Right lobe of liver (tissue), 6 donors: ENCODE results near the gene ATP5MC2. TPM values are rescaled to one million over a fixed set of nuclear protein-coding genes. Genes with fewer than 3 reads are reported as not detected.

Experiments
- ATAC-seq, 4 donors: fragments of 200-7000 bp; cut with Tn5 transposase; one replicate each; pipeline ENCODE4 v1.9.1; 2020; ENCODE audit warnings: mild to moderate bottlenecking in 4 of 4, moderate library complexity in 4 of 4
- DNase-seq, 3 donors: peaks; one replicate each; pipeline ENCODE4 v3.0.0-alpha.2; 2020
- H3K27ac ChIP-seq, 3 donors: fragments of 200-600 bp; one replicate each; pipeline ENCODE4 v1.8.0; 2022
- H3K27me3 ChIP-seq, 2 donors: fragments of 200-600 bp; one replicate each; pipeline ENCODE4 v1.8.0; 2022
- H3K36me3 ChIP-seq, 4 donors: fragments of 200-600 bp; sonication (generic) in 1 of 4; one replicate each; pipeline versions ENCODE4 v1.5.1 to v1.8.0; 2017 to 2022; ENCODE audit warnings: control low read depth in 1 of 4
- H3K4me1 ChIP-seq, 4 donors: fragments of 200-600 bp; sonication (generic) in 1 of 4; one replicate each; pipeline versions ENCODE4 v1.5.1 to v1.8.0; 2017 to 2022; ENCODE audit warnings: control low read depth in 1 of 4
- H3K4me3 ChIP-seq, 3 donors: fragments of 200-600 bp; one replicate each; pipeline ENCODE4 v1.8.0; 2022
- H3K9me3 ChIP-seq, 4 donors: fragments of 200-600 bp; sonication (generic) in 1 of 4; one replicate each; pipeline versions ENCODE4 v1.5.1 to v1.8.0; 2017 to 2022; ENCODE audit warnings: control low read depth in 1 of 4
- POLR2A ChIP-seq: fragments of 450-650 bp; IDR thresholded peaks from one replicate; pipeline ENCODE4 v1.6.1; 2017; ENCODE audit warnings: antibody characterized with exemption, mild to moderate bottlenecking
- WGBS: methylation state at CpG from one replicate; pipeline ENCODE4 v1.1.6; 2018; ENCODE audit warnings: low coverage, low lambda C conversion rate; ENCODE audit not compliant: insufficient coverage; ENCODE audit errors: missing lambda C conversion rate; 5-methylcytosine and 5-hydroxymethylcytosine counted together
- intact Hi-C, 2 donors: fragments of 100-400 bp; cut with DNase I; formaldehyde crosslinking; loops; one replicate each; pipeline versions ENCODE4 v1.11.2 to v1.14.1; 2022
- total RNA-seq, 6 experiments: library from RNA; depleted of rRNA in 2 of 6; stranded (reverse); fragments of >200 nt in 2 of 6; fragmentation: NEBNext Ultra II Directional in 3 of 6; extraction: Animal tissue kit (Norgen Biotek cat#: 25700) in 3 of 6; gene quantifications; one replicate each; pipeline versions ENCODE4 v1.1.0 to v1.2.4, GENCODE V29; 2016 to 2023
- TF ChIP-seq, protein P1 (sequence below), 4 donors: fragments of 200-600 bp in 3 of 4; fragments of 450-650 bp in 1 of 4; IDR thresholded peaks; one replicate each; pipeline versions ENCODE4 v1.5.1 to v1.8.0; 2016 to 2022; ENCODE audit warnings: antibody characterized with exemption in 4 of 4, mild to moderate bottlenecking in 2 of 4
- donor health status: DM: no; HTN: yes; CAD: no.
- donor health status: DM: no; HTN: no; CAD: no.
- donor health status: DM: no; HTN: no; CAD: no.
- donor health status: DM: no; HTN: yes; CAD: no.
- donor health status: DM: no; HTN: yes; CAD: no.

ATP5MC2 gene
- total RNA-seq, 6 experiments from 2014 or later, result 122 to 160 (median 135) TPM

DNA sequence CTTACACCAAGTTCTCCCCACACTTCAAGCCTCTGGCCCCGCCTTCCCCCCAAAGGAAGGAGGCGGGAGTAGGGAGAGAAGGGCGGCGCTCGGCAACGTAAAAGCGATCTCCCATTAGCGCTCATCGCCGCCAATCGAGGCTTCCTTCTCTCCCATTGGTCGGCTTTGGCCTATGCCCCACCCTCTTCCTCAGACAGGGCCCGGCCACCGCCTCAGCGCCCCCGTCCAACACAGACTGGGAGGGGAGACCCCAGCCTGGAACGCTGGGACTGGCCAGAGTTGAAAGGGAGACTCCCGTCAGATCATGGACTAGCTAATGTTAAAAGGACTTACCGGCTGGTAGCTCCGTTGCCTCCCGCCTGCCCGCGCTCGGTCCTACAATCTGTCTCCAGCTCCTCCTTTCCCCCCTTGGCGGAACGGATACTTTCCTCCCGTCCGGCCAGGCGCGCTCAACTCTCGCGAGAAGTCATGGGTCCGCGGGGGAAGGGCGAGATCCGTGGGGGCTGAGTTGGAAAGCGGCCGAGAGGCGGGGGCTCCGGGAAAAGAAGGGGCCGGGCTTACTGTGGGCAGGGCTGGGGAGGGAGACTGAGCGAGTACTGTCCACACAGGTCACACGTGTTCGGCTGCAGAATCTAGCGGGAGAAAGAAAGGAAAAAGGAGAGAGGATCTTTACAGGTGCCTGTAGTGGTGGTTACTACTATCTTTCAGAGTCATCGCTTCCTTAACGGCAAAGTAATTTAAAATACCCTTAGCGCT is 49.8 kb downstream of the ATP5MC2 start, which contains the start of gene ATF7:
Gene ATF7 (minus strand): TSS at position 437 of the 756 bp plus-strand sequence. CDS start 25,382 bp downstream, outside the sequence.
- no peaks in the 10 kb centered on the region for H3K9me3 ChIP-seq
- peak within 1 kb of the TSS; percentile 91 to 96 (median 94) for H3K27ac ChIP-seq
- TF ChIP-seq, protein P1, sequence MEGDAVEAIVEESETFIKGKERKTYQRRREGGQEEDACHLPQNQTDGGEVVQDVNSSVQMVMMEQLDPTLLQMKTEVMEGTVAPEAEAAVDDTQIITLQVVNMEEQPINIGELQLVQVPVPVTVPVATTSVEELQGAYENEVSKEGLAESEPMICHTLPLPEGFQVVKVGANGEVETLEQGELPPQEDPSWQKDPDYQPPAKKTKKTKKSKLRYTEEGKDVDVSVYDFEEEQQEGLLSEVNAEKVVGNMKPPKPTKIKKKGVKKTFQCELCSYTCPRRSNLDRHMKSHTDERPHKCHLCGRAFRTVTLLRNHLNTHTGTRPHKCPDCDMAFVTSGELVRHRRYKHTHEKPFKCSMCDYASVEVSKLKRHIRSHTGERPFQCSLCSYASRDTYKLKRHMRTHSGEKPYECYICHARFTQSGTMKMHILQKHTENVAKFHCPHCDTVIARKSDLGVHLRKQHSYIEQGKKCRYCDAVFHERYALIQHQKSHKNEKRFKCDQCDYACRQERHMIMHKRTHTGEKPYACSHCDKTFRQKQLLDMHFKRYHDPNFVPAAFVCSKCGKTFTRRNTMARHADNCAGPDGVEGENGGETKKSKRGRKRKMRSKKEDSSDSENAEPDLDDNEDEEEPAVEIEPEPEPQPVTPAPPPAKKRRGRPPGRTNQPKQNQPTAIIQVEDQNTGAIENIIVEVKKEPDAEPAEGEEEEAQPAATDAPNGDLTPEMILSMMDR (IDR thresholded peaks at IDR 0.05), result peak in 1 of 4 donors; percentile 7
- peak; percentile 52 for TF ChIP-seq POLR2A
- peaks cover 0 to 35% (median 13%) of the 10 kb centered on the region in 4 donors for H3K4me1 ChIP-seq
- no peaks in the 10 kb centered on the region for H3K27me3 ChIP-seq
- under 1% methylated on average over 39 of the region's 48 CpGs for WGBS
- ATAC-seq (peak; percentile 93 to 97 (median 94)), DNase-seq (peak; percentile 97 to 99 (median 99))
- intact Hi-C loops, result no loop called here
- H3K36me3 ChIP-seq, result no peaks in the 10 kb centered on the region
- peak within 1 kb of the TSS; percentile 62 to 74 (median 69) for H3K4me3 ChIP-seq

DNA sequence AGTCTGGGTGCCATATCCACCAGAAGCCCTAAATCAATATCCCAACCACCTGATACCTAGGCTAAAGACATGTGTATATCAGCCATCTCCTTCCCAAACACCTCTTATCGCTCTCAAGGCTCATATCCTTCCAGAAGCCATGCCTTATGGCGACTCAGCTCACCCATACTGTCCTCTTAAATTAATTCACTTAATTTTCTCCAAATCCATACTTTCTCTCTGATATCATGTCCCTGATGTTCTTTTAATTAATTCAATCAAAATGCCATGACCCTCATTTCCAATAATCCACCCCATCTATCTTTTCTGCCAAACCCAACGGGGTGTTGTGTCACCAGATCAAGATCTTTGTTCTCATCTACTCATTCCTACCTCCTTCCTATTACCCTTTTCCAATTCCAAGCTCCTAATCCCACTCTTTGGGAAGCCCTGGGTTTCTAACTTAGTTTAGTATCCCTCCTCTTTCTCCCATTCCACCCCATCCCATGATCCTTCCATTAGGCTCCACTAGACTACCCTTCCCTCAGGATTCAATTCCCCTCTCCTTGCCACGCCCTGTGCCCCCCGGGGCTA is 50.4 kb downstream of the ATP5MC2 start:
- Histone ChIP-seq H3K36me3 (no peaks in the 10 kb centered on the region), H3K4me1 (peaks cover 0 to 35% (median 13%) of the 10 kb centered on the region in 4 donors), H3K4me3 (peak overlapping the region; percentile 62 to 74 (median 69)), H3K27me3 (no peaks in the 10 kb centered on the region), H3K9me3 (no peaks in the 10 kb centered on the region), H3K27ac (peak overlapping the region; percentile 91 to 96 (median 94))
- whole genome bisulfite sequencing, result 12% methylated on average over 5 of the region's 5 CpGs
- no peak for ATAC-seq
- intact Hi-C loops, result no loop called here
- no peak for TF ChIP-seq POLR2A
- TF ChIP-seq, protein P1 (IDR thresholded peaks at IDR 0.05), result no peak
- no peak for DNase-seq

DNA sequence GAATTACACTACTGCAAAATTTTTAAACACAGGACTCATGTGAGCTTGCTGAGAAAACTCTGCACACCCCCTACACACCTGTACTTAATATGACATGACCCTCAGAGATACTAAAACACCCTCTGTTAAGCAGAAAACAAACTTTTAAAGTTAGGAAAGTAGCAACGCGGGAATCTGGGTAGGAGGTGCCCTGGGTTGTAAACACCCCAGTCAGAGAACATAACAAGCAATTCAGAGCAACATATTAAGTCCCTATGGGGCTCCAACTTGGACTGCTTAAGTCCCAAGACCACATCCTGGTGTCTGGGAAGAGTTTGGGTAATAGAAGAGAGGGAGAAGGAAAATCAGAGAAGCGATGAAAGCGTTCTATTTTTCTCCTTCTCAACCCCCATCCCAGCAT is 50.9 kb downstream of the ATP5MC2 start:
- TF ChIP-seq POLR2A, result no peak
- TF ChIP-seq, protein P1 (IDR thresholded peaks at IDR 0.05), result no peak
- Histone ChIP-seq H3K4me3 (peak overlapping the region; percentile 62 to 74 (median 69)), H3K9me3 (no peaks in the 10 kb centered on the region), H3K27me3 (no peaks in the 10 kb centered on the region), H3K27ac (peak overlapping the region; percentile 91 to 96 (median 94)), H3K36me3 (no peaks in the 10 kb centered on the region), H3K4me1 (peaks cover 0 to 35% (median 13%) of the 10 kb centered on the region in 4 donors)
- 21% methylated on average over 4 of the region's 4 CpGs for WGBS
- intact Hi-C loops, result no loop called here
- no peak for DNase-seq
- no peak for ATAC-seq

DNA sequence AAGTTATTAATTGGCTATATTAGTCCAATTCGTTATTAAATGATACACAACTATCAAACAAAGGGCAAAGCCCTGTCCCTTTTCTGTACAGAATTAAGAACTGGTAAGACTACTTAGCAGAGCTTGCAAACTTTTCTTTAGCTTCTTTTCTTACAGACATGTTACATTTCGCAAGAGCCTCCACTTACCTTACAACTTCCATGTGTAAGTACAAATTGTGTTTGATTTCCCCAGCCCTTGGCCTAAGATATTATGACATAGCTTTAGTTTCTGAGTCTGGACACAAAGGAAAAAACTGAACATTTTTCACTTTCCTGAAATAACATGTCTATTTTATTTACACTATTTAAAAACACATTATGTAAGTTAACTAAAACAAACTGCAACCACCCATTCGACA is 51.4 kb downstream of the ATP5MC2 start:
- H3K4me3 ChIP-seq, result peak overlapping the region; percentile 62 to 74 (median 69)
- no peaks in the 10 kb centered on the region for H3K27me3 ChIP-seq
- ATAC-seq (no peak), DNase-seq (no peak)
- no peaks in the 10 kb centered on the region for H3K9me3 ChIP-seq
- H3K4me1 ChIP-seq, result peaks cover 0 to 35% (median 13%) of the 10 kb centered on the region in 4 donors
- intact Hi-C loops, result no loop called here
- peak overlapping the region; percentile 91 to 96 (median 94) for H3K27ac ChIP-seq
- 8% methylated on average over 3 of the region's 3 CpGs for WGBS
- TF ChIP-seq POLR2A, result no peak
- TF ChIP-seq, protein P1 (IDR thresholded peaks at IDR 0.05), result no peak
- H3K36me3 ChIP-seq, result no peaks in the 10 kb centered on the region
